HG03460 (cell line): ENCODE measurements around the gene ADGRF1.
"Not testable (repeated sequence)": the region's sequence is repeated elsewhere in the genome, so short reads cannot be mapped to it uniquely, and the experiment has no call there.

Experiments used
- ATAC-seq: cut with Tn5 transposase; IDR thresholded peaks from one replicate; pipeline ENCODE4 v1.9.1; 2021; ENCODE audit not compliant: unreplicated experiment

The ADGRF1 gene

GRCh38 chr6:47042275-47042791 lies at the start of gene ADGRF1:
Gene ADGRF1 (minus strand): TSS chr6:47042332. CDS start chr6:47029061, 13,271 bp downstream.
- no peak for ATAC-seq

- no peak for ATAC-seq
Observed at GRCh38 chr6:47090881-47091280, 48.7 kb upstream of the ADGRF1 start.

- not testable (repeated sequence) for ATAC-seq
Observed at GRCh38 chr6:47089473-47089872, 47.3 kb upstream of the ADGRF1 start.

GRCh38 chr6:47086051-47086770 lies 44.1 kb upstream of the ADGRF1 start:
- ATAC-seq = no peak

- ATAC-seq = no peak
Observed at GRCh38 chr6:47084610-47085009, 42.5 kb upstream of the ADGRF1 start.

- no peak for ATAC-seq
Observed at GRCh38 chr6:47083586-47084047, 41.5 kb upstream of the ADGRF1 start.

- no peak for ATAC-seq
Observed at GRCh38 chr6:47080083-47080596, 38.0 kb upstream of the ADGRF1 start.

- no peak for ATAC-seq
Observed at GRCh38 chr6:47079638-47080037, 37.5 kb upstream of the ADGRF1 start.

- no peak for ATAC-seq
Observed at GRCh38 chr6:47078991-47079390, 36.9 kb upstream of the ADGRF1 start.

GRCh38 chr6:47076422-47077344 lies 34.6 kb upstream of the ADGRF1 start:
- no peak for ATAC-seq

GRCh38 chr6:47075741-47076421 lies 33.7 kb upstream of the ADGRF1 start:
- ATAC-seq = no peak

GRCh38 chr6:47075168-47075567 lies 33.0 kb upstream of the ADGRF1 start:
- no peak for ATAC-seq

- ATAC-seq = no peak
Observed at GRCh38 chr6:47073125-47074110, 31.3 kb upstream of the ADGRF1 start.

GRCh38 chr6:47072667-47073066 lies 30.5 kb upstream of the ADGRF1 start:
- ATAC-seq = no peak

GRCh38 chr6:47071681-47072080 lies 29.5 kb upstream of the ADGRF1 start:
- no peak for ATAC-seq

GRCh38 chr6:47070461-47070860 lies 28.3 kb upstream of the ADGRF1 start:
- ATAC-seq = no peak

- no peak for ATAC-seq
Observed at GRCh38 chr6:47069156-47069555, 27.0 kb upstream of the ADGRF1 start.

- no peak for ATAC-seq
Observed at GRCh38 chr6:47066418-47066817, 24.3 kb upstream of the ADGRF1 start.

- ATAC-seq = peak; percentile 52
Observed at GRCh38 chr6:47064274-47064673, 22.1 kb upstream of the ADGRF1 start.

GRCh38 chr6:47062346-47062745 lies 20.2 kb upstream of the ADGRF1 start:
- no peak for ATAC-seq
